Type B pancreatic cell (in vitro differentiated cells): ENCODE measurements around the gene ZNF185. TPM values are rescaled to one million over a fixed set of nuclear protein-coding genes. Genes with fewer than 3 reads are reported as not detected.
A peak's percentile ranks its signal among the peaks of the same experiment; 100 is the strongest.

Source experiments
- DNase-seq: peaks from one replicate; pipeline ENCODE4 v3.0.0; 2021; ENCODE audit warnings: mixed read lengths; ENCODE audit not compliant: unreplicated experiment; ENCODE audit errors: extremely low spot score
- H3K27ac Mint-ChIP-seq: 2 replicates; pipeline ENCODE4 v1.8.0; 2021; ENCODE audit warnings: mild to moderate bottlenecking, mixed read lengths
- H3K27me3 Mint-ChIP-seq: 2 replicates; pipeline ENCODE4 v1.8.0; 2021; ENCODE audit warnings: mixed read lengths
- H3K36me3 Mint-ChIP-seq: 2 replicates; pipeline ENCODE4 v1.8.0; 2021; ENCODE audit warnings: mixed read lengths
- H3K4me1 Mint-ChIP-seq: one replicate; pipeline ENCODE4 v1.8.0; 2021; ENCODE audit warnings: mixed read lengths; ENCODE audit not compliant: unreplicated experiment
- H3K4me3 Mint-ChIP-seq: 2 replicates; pipeline ENCODE4 v1.8.0; 2021; ENCODE audit warnings: mild to moderate bottlenecking, mixed read lengths
- H3K9me3 Mint-ChIP-seq: 2 replicates; pipeline ENCODE4 v1.8.0; 2021; ENCODE audit warnings: mixed read lengths
- total RNA-seq: library from RNA; stranded (reverse); gene quantifications from 2 replicates; pipeline ENCODE4 v1.2.1, GENCODE V29; 2021; ENCODE audit warnings: low replicate concordance
- TF ChIP-seq, protein P1 (sequence below): fragments of 200-600 bp; sonication (generic); conservative IDR thresholded peaks from 2 replicates; pipeline ENCODE4 v1.5.0; 2021; ENCODE audit warnings: antibody characterized with exemption, mild to moderate bottlenecking

ZNF185 gene
- total RNA-seq, 1 donor from 2014 or later: 45.4 TPM

- no peak for DNase-seq
- Mint-ChIP-seq H3K9me3 (no peaks in the 10 kb centered on the region), H3K4me1 (no peaks in the 10 kb centered on the region), H3K27ac (no peak overlapping the region), H3K4me3 (no peak overlapping the region), H3K36me3 (no peaks in the 10 kb centered on the region), H3K27me3 (no peaks in the 10 kb centered on the region)
- TF ChIP-seq, protein P1, sequence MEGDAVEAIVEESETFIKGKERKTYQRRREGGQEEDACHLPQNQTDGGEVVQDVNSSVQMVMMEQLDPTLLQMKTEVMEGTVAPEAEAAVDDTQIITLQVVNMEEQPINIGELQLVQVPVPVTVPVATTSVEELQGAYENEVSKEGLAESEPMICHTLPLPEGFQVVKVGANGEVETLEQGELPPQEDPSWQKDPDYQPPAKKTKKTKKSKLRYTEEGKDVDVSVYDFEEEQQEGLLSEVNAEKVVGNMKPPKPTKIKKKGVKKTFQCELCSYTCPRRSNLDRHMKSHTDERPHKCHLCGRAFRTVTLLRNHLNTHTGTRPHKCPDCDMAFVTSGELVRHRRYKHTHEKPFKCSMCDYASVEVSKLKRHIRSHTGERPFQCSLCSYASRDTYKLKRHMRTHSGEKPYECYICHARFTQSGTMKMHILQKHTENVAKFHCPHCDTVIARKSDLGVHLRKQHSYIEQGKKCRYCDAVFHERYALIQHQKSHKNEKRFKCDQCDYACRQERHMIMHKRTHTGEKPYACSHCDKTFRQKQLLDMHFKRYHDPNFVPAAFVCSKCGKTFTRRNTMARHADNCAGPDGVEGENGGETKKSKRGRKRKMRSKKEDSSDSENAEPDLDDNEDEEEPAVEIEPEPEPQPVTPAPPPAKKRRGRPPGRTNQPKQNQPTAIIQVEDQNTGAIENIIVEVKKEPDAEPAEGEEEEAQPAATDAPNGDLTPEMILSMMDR: no peak
Observed at GRCh38 chrX:152923599-152923998, 25.7 kb downstream of the ZNF185 start.

- H3K36me3 Mint-ChIP-seq: no peaks in the 10 kb centered on the region
- TF ChIP-seq, protein P1: no peak
Observed at GRCh38 chrX:152925835-152926234, 28.0 kb downstream of the ZNF185 start.

GRCh38 chrX:152926279-152926678 is 28.4 kb downstream of the ZNF185 start:
- H3K27ac Mint-ChIP-seq: no peak overlapping the region
- H3K36me3 Mint-ChIP-seq: no peaks in the 10 kb centered on the region
- DNase-seq: no peak
- no peaks in the 10 kb centered on the region for H3K27me3 Mint-ChIP-seq
- H3K4me1 Mint-ChIP-seq: no peaks in the 10 kb centered on the region
- TF ChIP-seq, protein P1: peak; percentile 68
- no peaks in the 10 kb centered on the region for H3K9me3 Mint-ChIP-seq
- no peak overlapping the region for H3K4me3 Mint-ChIP-seq

More at GRCh38 chrX:152925835-152926234, 28.0 kb downstream of the ZNF185 start:
- H3K9me3 Mint-ChIP-seq: no peaks in the 10 kb centered on the region
- H3K4me1 Mint-ChIP-seq: no peaks in the 10 kb centered on the region
- H3K4me3 Mint-ChIP-seq: no peak overlapping the region
- no peak overlapping the region for H3K27ac Mint-ChIP-seq
- no peak for DNase-seq
- no peaks in the 10 kb centered on the region for H3K27me3 Mint-ChIP-seq

GRCh38 chrX:152926923-152927322 is 29.1 kb downstream of the ZNF185 start:
- no peak overlapping the region for H3K4me3 Mint-ChIP-seq
- no peak for DNase-seq
- no peaks in the 10 kb centered on the region for H3K9me3 Mint-ChIP-seq
- no peak overlapping the region for H3K27ac Mint-ChIP-seq
- no peaks in the 10 kb centered on the region for H3K4me1 Mint-ChIP-seq
- H3K36me3 Mint-ChIP-seq: no peaks in the 10 kb centered on the region
- no peaks in the 10 kb centered on the region for H3K27me3 Mint-ChIP-seq
- TF ChIP-seq, protein P1: no peak

DNA sequence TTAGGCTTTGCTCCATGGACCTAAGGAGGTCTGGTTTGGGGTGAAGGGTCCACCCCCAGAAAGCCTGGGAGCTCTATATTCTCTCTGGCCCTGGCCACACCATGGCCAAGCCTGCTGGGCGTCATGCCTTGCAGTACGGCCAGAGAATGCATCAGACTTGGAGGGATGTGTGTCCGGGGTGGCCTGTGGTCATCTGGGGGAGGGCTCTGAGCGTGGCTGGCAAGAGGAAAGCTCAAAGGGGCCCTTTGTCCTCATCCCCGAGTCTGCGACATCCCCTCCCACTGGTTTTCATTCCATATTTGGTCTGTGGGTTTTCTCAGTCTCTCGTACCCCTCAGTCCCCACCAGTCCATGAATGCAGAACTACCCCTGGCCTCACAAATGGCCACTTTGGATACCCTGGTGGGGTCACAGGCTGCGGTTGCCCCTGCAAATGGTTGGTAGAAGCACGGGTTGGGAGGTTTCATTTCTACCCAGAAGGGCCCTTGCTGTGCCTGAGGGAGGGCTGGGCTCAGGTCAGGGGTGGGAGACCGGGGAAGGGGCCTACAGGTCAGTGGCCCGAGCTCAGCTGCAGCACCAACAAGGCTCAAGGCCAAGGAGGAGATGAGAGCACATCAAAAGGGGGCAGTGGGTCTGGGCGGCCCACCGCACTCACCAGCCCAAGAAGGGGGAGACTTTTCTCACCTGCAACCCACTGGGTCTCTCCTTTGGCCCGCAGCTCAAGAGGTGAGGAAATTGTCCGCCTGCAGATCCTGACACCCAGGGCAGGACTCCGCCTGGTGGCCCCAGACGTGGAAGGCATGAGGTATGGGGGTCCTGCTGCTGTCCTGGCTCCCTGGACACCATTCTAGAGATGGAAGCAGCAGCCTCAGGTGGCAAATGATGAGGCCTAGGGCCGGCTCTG is 30.2 kb downstream of the ZNF185 start:
- no peak for DNase-seq
- TF ChIP-seq, protein P1: no peak
- Mint-ChIP-seq H3K4me3 (no peak overlapping the region), H3K9me3 (no peaks in the 10 kb centered on the region), H3K36me3 (no peaks in the 10 kb centered on the region), H3K27ac (no peak overlapping the region), H3K27me3 (no peaks in the 10 kb centered on the region), H3K4me1 (no peaks in the 10 kb centered on the region)
